Esophagus (tissue), 2 donors: Measurements from ENCODE around the gene IL5. TPM values are rescaled to one million over a fixed set of nuclear protein-coding genes. Genes with fewer than 3 reads are reported as not detected.

ENCODE experiments used
- H3K27ac ChIP-seq, 2 donors: one replicate each; pipeline ENCODE4 v1.5.1; 2013; ENCODE audit warnings: low read depth in 2 of 2, mild to moderate bottlenecking in 2 of 2, inconsistent platforms in 1 of 2, low read length in 1 of 2, moderate library complexity in 1 of 2
- H3K27me3 ChIP-seq, 2 donors: one replicate each; pipeline ENCODE4 v1.6.1; 2013; ENCODE audit warnings: low read length in 2 of 2, control low read depth in 1 of 2, mild to moderate bottlenecking in 1 of 2; ENCODE audit not compliant: insufficient read depth in 2 of 2, control insufficient read depth in 1 of 2
- H3K36me3 ChIP-seq, 2 donors: one replicate each; pipeline ENCODE4 v1.6.1; 2013; ENCODE audit warnings: low read length in 1 of 2; ENCODE audit not compliant: control insufficient read depth in 2 of 2, insufficient read depth in 2 of 2
- H3K4me1 ChIP-seq, 2 donors: one replicate each; pipeline ENCODE4 v1.6.1; 2013; ENCODE audit warnings: low read length in 1 of 2; ENCODE audit not compliant: control insufficient read depth in 2 of 2, insufficient read depth in 2 of 2
- H3K4me3 ChIP-seq, 2 donors: one replicate each; pipeline ENCODE4 v1.5.1; 2013; ENCODE audit warnings: low read length in 2 of 2, mild to moderate bottlenecking in 2 of 2, low read depth in 1 of 2, moderate library complexity in 1 of 2
- H3K9me3 ChIP-seq, 2 donors: one replicate each; pipeline ENCODE4 v1.6.1; 2013; ENCODE audit warnings: mild to moderate bottlenecking in 2 of 2, low read depth in 1 of 2, low read length in 1 of 2, moderate library complexity in 1 of 2; ENCODE audit not compliant: control insufficient read depth in 2 of 2, insufficient read depth in 1 of 2
- WGBS, 2 donors: extraction: QIAGEN DNeasy Blood & Tissue Kit; methylation state at CpG; one replicate each; pipeline ENCODE4 v1.1.7; 2013; 5-methylcytosine and 5-hydroxymethylcytosine counted together
- polyA plus RNA-seq, 2 donors: library from polyadenylated mRNA; stranded (reverse); fragments of 200-250 nt; gene quantifications; one replicate each; pipeline ENCODE4 v1.2.3, GENCODE V29; 2013
- donor health status: healthy with polysubstance abuse.
- donor health status: Bipolar disorder and iron deficiency.

IL5 gene
- polyA plus RNA-seq, 2 donors = not detected

- no peaks in the 10 kb centered on the region for H3K36me3 ChIP-seq
- peaks cover 0 to 8% of the 10 kb centered on the region in 2 donors for H3K4me1 ChIP-seq
- 83 to 91% methylated on average over 6 of the region's 6 CpGs for WGBS, 2 donors
- H3K27ac ChIP-seq = peak overlapping the region in 1 of 2 donors; percentile 63
- H3K9me3 ChIP-seq = no peaks in the 10 kb centered on the region
- H3K27me3 ChIP-seq = no peaks in the 10 kb centered on the region
- no peak overlapping the region for H3K4me3 ChIP-seq
Measured at GRCh38 chr5:132500244-132500930, 42.9 kb downstream of the IL5 start.

GRCh38 chr5:132499440-132500243 lies 43.7 kb downstream of the IL5 start:
- Histone ChIP-seq H3K27me3 (no peaks in the 10 kb centered on the region), H3K9me3 (no peaks in the 10 kb centered on the region), H3K4me3 (no peak overlapping the region), H3K27ac (peak overlapping the region in 1 of 2 donors; percentile 27), H3K4me1 (peaks cover 2 to 11% of the 10 kb centered on the region in 2 donors), H3K36me3 (no peaks in the 10 kb centered on the region)
- 65% methylated on average over 9 of the region's 9 CpGs for WGBS, 2 donors

DNA sequence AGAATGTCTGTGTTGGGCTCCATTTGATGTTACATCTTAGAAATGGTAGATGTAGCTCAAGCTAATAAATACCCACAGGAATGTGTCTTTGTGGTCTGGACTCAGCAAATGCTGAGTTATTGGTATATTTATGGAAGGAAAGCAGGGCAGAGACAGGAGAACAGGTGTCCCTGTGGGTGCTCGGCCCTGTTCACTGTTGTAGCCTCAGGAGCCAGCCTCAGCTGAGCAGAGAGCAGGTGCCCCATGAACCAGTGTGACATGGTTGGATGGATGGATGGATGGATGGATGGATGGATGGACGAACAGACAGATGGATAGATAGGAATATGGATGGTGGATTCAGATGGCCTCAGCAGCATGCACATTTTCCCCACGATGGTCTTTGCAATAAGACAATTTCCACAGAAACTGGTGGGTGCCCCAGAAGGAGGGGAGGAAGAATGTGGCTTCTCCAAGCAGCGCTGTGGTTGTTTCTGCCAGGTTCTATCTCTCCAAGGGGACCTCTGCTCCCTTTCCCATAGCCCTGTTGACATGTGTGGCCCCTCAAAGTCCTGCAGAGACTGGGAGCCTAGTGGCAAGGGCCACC lies 44.5 kb downstream of the IL5 start:
- H3K9me3 ChIP-seq = no peaks in the 10 kb centered on the region
- WGBS, 2 donors = 77 to 89% methylated on average over 4 of the region's 4 CpGs

GRCh38 chr5:132498152-132498551 lies 45.2 kb downstream of the IL5 start:
- Histone ChIP-seq H3K27ac (peak overlapping the region; percentile 93 to 96), H3K36me3 (no peaks in the 10 kb centered on the region), H3K4me1 (peaks cover 2 to 11% of the 10 kb centered on the region in 2 donors), H3K27me3 (no peaks in the 10 kb centered on the region), H3K4me3 (no peak overlapping the region), H3K9me3 (no peaks in the 10 kb centered on the region)
- 41 to 58% methylated on average over 3 of the region's 3 CpGs for WGBS, 2 donors

More for the DNA sequence above, 44.5 kb downstream of the IL5 start:
- Histone ChIP-seq H3K4me3 (no peak overlapping the region), H3K27me3 (no peaks in the 10 kb centered on the region), H3K27ac (peak overlapping the region; percentile 93 to 96), H3K36me3 (no peaks in the 10 kb centered on the region), H3K4me1 (peaks cover 2 to 11% of the 10 kb centered on the region in 2 donors)

GRCh38 chr5:132497488-132497997 lies 45.8 kb downstream of the IL5 start:
- Histone ChIP-seq H3K4me1 (peaks cover 2 to 11% of the 10 kb centered on the region in 2 donors), H3K27ac (peak overlapping the region; percentile 93 to 96), H3K27me3 (no peaks in the 10 kb centered on the region), H3K36me3 (no peaks in the 10 kb centered on the region), H3K4me3 (peak overlapping the region in 1 of 2 donors; percentile 56), H3K9me3 (no peaks in the 10 kb centered on the region)
- 41 to 46% methylated on average over 6 of the region's 6 CpGs for WGBS, 2 donors

DNA sequence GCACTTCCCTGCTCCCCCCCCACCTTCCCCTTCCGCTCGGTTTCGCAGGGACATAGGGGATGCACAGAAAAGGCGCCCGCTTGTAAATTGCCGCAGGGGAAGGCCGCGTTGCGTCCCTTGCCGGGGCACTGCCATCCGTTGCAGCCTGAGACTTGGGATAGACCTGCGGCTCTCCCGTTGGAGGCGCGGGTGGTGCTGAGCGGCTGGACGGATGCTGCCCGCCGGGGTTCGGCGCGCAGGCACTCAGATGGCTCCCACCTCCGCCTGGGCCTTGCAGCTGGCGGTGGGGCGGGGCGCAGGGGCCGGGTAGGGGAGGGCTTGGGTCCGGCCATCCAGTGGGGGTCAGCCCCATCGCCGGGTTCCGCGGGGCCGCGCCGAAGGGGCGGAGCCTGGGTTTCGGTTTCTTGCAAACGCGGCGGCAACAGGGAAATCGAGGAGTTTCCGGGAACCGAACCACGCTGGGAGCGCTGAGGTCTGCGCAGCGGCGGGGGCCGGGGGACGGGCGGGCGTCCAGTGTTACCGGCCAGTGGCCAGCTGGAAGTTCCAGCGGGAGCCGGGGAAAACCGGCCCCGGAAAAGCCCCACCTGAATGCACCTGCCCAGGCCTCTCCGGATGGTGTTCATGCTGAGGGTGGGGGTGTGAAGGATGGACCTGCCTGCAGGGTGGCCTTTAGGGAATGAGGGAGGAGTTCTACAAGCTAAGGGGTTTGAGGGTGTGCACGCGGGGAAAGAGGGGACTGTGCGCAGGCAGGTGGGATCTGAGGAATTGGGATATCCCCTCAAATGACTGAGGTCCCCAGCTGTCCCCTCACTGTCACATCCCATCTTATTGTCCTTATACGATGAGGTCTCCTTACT lies 46.5 kb downstream of the IL5 start:
- Histone ChIP-seq H3K27me3 (no peaks in the 10 kb centered on the region), H3K4me3 (peak overlapping the region; percentile 56 to 70), H3K36me3 (no peaks in the 10 kb centered on the region), H3K4me1 (peaks cover 2 to 14% of the 10 kb centered on the region in 2 donors), H3K27ac (peak overlapping the region; percentile 93 to 96), H3K9me3 (no peaks in the 10 kb centered on the region)
- 2 to 3% methylated on average over 48 to 62 of the region's 62 CpGs for WGBS, 2 donors

GRCh38 chr5:132496191-132496630 lies 47.1 kb downstream of the IL5 start:
- Histone ChIP-seq H3K36me3 (no peaks in the 10 kb centered on the region), H3K4me1 (peaks cover 6 to 20% of the 10 kb centered on the region in 2 donors), H3K27ac (peak overlapping the region; percentile 93 to 96)

DNA sequence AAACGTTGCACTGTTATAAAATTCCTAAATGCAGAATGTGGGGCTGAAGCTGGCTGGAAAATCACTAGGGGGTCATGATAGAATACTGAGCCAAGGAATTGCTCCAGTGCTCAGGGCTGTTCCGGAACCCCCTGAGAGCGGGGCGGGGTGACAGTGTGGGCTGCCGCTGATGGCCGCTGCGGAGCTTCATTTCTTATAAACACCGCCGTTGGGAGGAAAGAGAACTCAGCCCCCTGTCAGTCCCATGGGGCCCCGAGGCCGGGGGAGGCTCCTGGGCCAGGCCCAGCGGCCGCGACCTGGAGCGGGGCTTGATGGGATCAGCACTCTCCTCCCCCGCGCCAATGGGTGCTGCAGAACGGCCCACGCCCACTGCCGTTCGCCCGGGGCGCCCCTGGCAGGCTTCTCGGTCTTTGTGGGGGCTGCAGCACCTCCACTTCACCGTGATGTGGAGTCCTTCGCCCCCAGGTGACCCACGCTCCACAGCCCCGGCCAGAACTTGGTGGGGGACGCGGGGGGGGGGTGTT lies 47.6 kb downstream of the IL5 start:
- Histone ChIP-seq H3K4me3 (peak overlapping the region; percentile 56 to 70), H3K27me3 (no peaks in the 10 kb centered on the region), H3K9me3 (no peaks in the 10 kb centered on the region), H3K36me3 (no peaks in the 10 kb centered on the region), H3K4me1 (peaks cover 6 to 23% of the 10 kb centered on the region in 2 donors), H3K27ac (peak overlapping the region; percentile 93 to 96)
- WGBS, 2 donors = 0% methylated on average over 22 to 30 of the region's 30 CpGs

More at GRCh38 chr5:132496191-132496630, 47.1 kb downstream of the IL5 start:
- H3K4me3 ChIP-seq = peak overlapping the region; percentile 56 to 70
- H3K9me3 ChIP-seq = no peaks in the 10 kb centered on the region
- H3K27me3 ChIP-seq = no peaks in the 10 kb centered on the region
- WGBS, 2 donors = 0% methylated on average over 18 of the region's 18 CpGs
